Smooth muscle cell (in vitro differentiated cells): ENCODE data around the gene SNAPC2. TPM values are rescaled to one million over a fixed set of nuclear protein-coding genes. Genes with fewer than 3 reads are reported as not detected.

Experiments
- DNase-seq: peaks from one replicate; lab custom pipeline; 2025; ENCODE audit not compliant: unreplicated experiment; lab: John Stamatoyannopoulos, UW
- H2AFZ ChIP-seq: fragments of 200-600 bp; sonication (generic); 2 replicates; pipeline ENCODE4 v1.6.0; 2016; ENCODE audit warnings: antibody characterized with exemption, low read depth, mild to moderate bottlenecking
- H3F3A ChIP-seq: fragments of 200-600 bp; sonication (generic); 2 replicates; pipeline ENCODE4 v1.6.0; 2017; ENCODE audit warnings: antibody characterized with exemption, low read depth
- H3K27ac ChIP-seq: fragments of 200-600 bp; sonication (generic); 2 replicates; pipeline ENCODE4 v1.5.1; 2016; ENCODE audit warnings: low read depth, mild to moderate bottlenecking
- H3K27me3 ChIP-seq: fragments of 200-600 bp; sonication (generic); 2 replicates; pipeline ENCODE4 v1.6.1; 2016; ENCODE audit warnings: low read depth, mild to moderate bottlenecking
- H3K36me3 ChIP-seq: fragments of 200-600 bp; sonication (generic); 2 replicates; pipeline ENCODE4 v1.5.1; 2016; ENCODE audit warnings: low read depth
- H3K4me1 ChIP-seq: fragments of 200-600 bp; sonication (generic); 2 replicates; pipeline ENCODE4 v1.5.1; 2016; ENCODE audit warnings: low read depth
- H3K4me2 ChIP-seq: fragments of 200-600 bp; sonication (generic); 2 replicates; pipeline ENCODE4 v1.6.0; 2016; ENCODE audit warnings: mild to moderate bottlenecking
- H3K4me3 ChIP-seq: fragments of 200-600 bp; sonication (generic); 2 replicates; pipeline ENCODE4 v1.5.1; 2016; ENCODE audit warnings: mild to moderate bottlenecking
- H3K79me2 ChIP-seq: fragments of 200-600 bp; sonication (generic); 2 replicates; pipeline ENCODE4 v1.6.0; 2016; ENCODE audit warnings: low read depth, mild to moderate bottlenecking
- H3K9ac ChIP-seq: fragments of 200-600 bp; sonication (generic); 2 replicates; pipeline ENCODE4 v1.6.0; 2016; ENCODE audit warnings: low read depth
- H3K9me3 ChIP-seq: fragments of 200-600 bp; sonication (generic); replicated peaks from 2 replicates; pipeline ENCODE4 v1.5.1; 2016; ENCODE audit warnings: low read depth
- H4K20me1 ChIP-seq: fragments of 200-600 bp; sonication (generic); 2 replicates; pipeline ENCODE4 v1.6.0; 2016; ENCODE audit warnings: low read depth
- WGBS: methylation state at CpG from one replicate; pipeline ENCODE4 v1.1.7; 2016; ENCODE audit warnings: low lambda C conversion rate; 5-methylcytosine and 5-hydroxymethylcytosine counted together
- polyA plus RNA-seq: library from polyadenylated mRNA; unstranded; fragments of >200 nt; fragmentation: Nextera tagmentation; extraction: Ambion mirVana; gene quantifications from 2 replicates; pipeline ENCODE4 v1.2.1, GENCODE V29; 2016
- total RNA-seq: library from RNA; depleted of rRNA; stranded (reverse); fragments of >200 nt; gene quantifications from 2 replicates; pipeline ENCODE4 v1.2.3, GENCODE V29; 2014
- TF ChIP-seq, protein P1 (sequence below): fragments of 200-600 bp; sonication (generic); IDR thresholded peaks from 2 replicates; pipeline ENCODE4 v1.5.1; 2017; ENCODE audit warnings: borderline replicate concordance, mild to moderate bottlenecking, antibody characterized with exemption; ENCODE audit not compliant: insufficient read depth, poor library complexity, severe bottlenecking

SNAPC2 gene
- total and polyA plus RNA-seq, 2 experiments from 2014 or later, result 18.2 to 35.0 TPM

DNA sequence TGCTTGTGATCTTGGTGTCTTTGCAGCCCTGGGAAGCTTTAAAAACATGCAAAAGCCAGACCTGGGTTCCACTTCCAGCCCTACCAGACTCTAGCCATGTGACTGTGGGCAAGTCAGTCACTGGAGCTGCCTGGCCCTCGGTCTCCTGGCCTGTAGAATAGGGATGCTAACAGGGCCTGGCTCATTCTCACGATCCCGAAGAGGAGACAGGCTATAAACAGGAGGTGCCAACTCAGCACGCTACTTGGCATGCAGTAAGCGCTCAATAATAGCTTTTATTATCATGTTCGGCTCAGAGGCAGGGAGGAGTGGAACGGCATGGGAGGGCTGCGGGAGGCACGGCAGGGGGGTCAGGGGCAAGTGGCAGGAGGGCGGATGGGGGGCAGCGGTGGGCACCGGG, 4.1 kb downstream of the SNAPC2 start:
- Histone ChIP-seq H2AFZ (no peak overlapping the region), H3K27ac (no peak overlapping the region), H4K20me1 (peaks cover 10% of the 10 kb centered on the region), H3K9me3 (no peaks in the 10 kb centered on the region), H3K36me3 (no peaks in the 10 kb centered on the region), H3K4me1 (no peaks in the 10 kb centered on the region), H3K4me3 (no peak overlapping the region), H3K27me3 (no peaks in the 10 kb centered on the region), H3K79me2 (no peaks in the 10 kb centered on the region), H3F3A (no peaks in the 10 kb centered on the region), H3K9ac (no peak overlapping the region), H3K4me2 (no peak overlapping the region)
- no peak for DNase-seq
- TF ChIP-seq, protein P1, sequence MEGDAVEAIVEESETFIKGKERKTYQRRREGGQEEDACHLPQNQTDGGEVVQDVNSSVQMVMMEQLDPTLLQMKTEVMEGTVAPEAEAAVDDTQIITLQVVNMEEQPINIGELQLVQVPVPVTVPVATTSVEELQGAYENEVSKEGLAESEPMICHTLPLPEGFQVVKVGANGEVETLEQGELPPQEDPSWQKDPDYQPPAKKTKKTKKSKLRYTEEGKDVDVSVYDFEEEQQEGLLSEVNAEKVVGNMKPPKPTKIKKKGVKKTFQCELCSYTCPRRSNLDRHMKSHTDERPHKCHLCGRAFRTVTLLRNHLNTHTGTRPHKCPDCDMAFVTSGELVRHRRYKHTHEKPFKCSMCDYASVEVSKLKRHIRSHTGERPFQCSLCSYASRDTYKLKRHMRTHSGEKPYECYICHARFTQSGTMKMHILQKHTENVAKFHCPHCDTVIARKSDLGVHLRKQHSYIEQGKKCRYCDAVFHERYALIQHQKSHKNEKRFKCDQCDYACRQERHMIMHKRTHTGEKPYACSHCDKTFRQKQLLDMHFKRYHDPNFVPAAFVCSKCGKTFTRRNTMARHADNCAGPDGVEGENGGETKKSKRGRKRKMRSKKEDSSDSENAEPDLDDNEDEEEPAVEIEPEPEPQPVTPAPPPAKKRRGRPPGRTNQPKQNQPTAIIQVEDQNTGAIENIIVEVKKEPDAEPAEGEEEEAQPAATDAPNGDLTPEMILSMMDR, result no peak
- 90% methylated on average over 10 of the region's 12 CpGs for WGBS

DNA sequence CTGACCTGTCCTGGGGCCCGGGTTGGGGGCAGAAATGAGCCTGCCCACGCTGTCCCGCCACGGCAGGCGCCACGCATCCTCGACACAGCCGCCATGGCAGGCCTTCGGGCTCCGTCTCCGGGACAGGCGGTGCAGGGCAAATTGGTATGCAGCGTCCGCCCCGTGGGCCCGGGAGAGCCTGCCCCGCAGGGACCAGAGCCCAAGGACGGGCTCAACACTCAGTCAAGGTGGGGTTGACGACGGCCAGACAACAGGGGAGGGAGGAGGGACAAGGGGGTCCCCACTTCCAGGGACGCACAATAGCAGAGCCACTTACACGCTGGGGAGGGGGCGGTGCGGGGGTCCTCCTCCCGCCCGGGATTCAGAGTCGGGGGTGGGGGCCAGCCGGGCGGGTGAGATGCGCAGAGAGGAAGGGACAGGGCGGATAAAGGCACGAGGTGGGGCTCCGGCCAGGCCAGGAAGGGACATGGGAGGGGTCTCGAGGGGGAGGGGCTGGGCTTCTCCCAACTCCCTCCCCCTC, 4.6 kb downstream of the SNAPC2 start:
- Histone ChIP-seq H3K4me2 (peak overlapping the region; percentile 88), H2AFZ (no peak overlapping the region), H3K27me3 (no peaks in the 10 kb centered on the region), H3K27ac (no peak overlapping the region), H3K4me3 (peak overlapping the region; percentile 48), H3K9me3 (no peaks in the 10 kb centered on the region), H3F3A (peaks cover 4% of the 10 kb centered on the region), H3K4me1 (no peaks in the 10 kb centered on the region), H4K20me1 (peaks cover 10% of the 10 kb centered on the region), H3K36me3 (no peaks in the 10 kb centered on the region), H3K79me2 (no peaks in the 10 kb centered on the region), H3K9ac (no peak overlapping the region)
- WGBS, result 62% methylated on average over 29 of the region's 34 CpGs
- DNase-seq, result no peak
- TF ChIP-seq, protein P1, result no peak

DNA sequence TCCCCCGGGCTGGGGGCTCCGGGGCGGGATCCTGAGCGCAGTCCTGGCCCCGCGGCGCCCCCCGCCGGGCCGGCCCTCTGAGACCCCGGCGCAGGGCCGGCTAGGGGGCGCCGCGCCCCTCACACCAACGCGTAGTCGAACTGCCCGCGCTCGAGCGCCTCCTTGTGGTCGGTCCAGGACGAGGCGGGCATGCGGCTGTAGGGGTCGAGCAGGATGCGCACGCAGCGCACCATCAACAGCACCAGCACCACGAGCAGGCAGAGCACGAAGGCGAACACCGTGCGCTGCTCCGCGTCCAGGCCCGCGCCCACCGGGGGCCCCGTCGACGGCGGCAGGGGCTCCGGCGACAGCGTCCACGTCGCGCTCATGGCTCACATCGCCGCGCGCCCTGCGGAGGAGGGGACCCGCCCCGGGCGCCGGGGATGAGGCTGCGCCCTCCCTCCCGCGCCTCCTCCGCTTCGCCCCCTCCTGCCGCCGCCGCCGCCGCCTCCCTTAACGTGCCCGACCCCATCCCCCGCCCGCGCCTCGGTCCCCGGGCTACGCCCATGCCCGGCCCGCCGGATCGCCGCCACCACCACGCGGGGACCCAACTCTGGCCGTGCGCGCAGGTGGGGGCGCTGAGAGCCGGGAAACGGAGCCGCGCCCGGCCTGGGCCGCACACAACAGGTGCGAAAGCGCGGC, 5.2 kb downstream of the SNAPC2 start:
- H4K20me1 ChIP-seq, result peaks cover 10% of the 10 kb centered on the region
- DNase-seq, result peak; percentile 45
- TF ChIP-seq, protein P1, result peak; percentile 94
- peak overlapping the region; percentile 88 for H3K4me2 ChIP-seq
- no peaks in the 10 kb centered on the region for H3K9me3 ChIP-seq
- H3F3A ChIP-seq, result peaks cover 7% of the 10 kb centered on the region
- H3K9ac ChIP-seq, result no peak overlapping the region
- H3K27ac ChIP-seq, result no peak overlapping the region
- H2AFZ ChIP-seq, result no peak overlapping the region
- peak overlapping the region; percentile 48 for H3K4me3 ChIP-seq
- WGBS, result 0% methylated on average over 32 of the region's 98 CpGs
- no peaks in the 10 kb centered on the region for H3K36me3 ChIP-seq
- H3K79me2 ChIP-seq, result no peaks in the 10 kb centered on the region
- no peaks in the 10 kb centered on the region for H3K27me3 ChIP-seq
- H3K4me1 ChIP-seq, result no peaks in the 10 kb centered on the region
